ENCODE results near the gene UBALD1. TPM values are rescaled to one million over a fixed set of nuclear protein-coding genes. Genes with fewer than 3 reads are reported as not detected.

The UBALD1 gene
- total and polyA plus RNA-seq, 12 donors = 3.7 to 92.7 (median 18.9) TPM

GRCh38 chr16:4607841-4608703 is 6.6 kb downstream of the UBALD1 start:
- no peaks in the 10 kb centered on the region for H3K27me3 ChIP-seq
- WGBS, 4 donors = 90 to 100% (median 91%) methylated on average over 1 to 22 of the region's 22 CpGs
- no peaks in the 10 kb centered on the region for H3K9me3 ChIP-seq (replicated peaks in 1 of 3)
- no peak for DNase-seq
- H3K36me3 ChIP-seq (replicated peaks in 1 of 2) = peaks cover 0 to 17% of the 10 kb centered on the region in 2 donors
- TF ChIP-seq CTCF (IDR thresholded peaks at IDR 0.05) (no peak), POLR2A (IDR thresholded peaks at IDR 0.05) (no peak)
- H3K4me1 ChIP-seq (replicated peaks in 1 of 2) = peaks cover 4 to 16% of the 10 kb centered on the region in 2 donors
- H3K27ac ChIP-seq = no peak overlapping the region
- intact Hi-C loops (cut with DNase I) = no loop called here
- no peak overlapping the region for H3K4me3 ChIP-seq

- Histone ChIP-seq H3K36me3 (replicated peaks in 1 of 2) (peaks cover 0 to 17% of the 10 kb centered on the region in 2 donors), H3K4me3 (no peak overlapping the region), H3K4me1 (replicated peaks in 1 of 2) (peaks cover 0 to 6% of the 10 kb centered on the region in 2 donors), H3K27me3 (no peaks in the 10 kb centered on the region), H3K27ac (no peak overlapping the region), H3K9me3 (replicated peaks in 1 of 3) (no peaks in the 10 kb centered on the region)
- intact Hi-C loops (cut with DNase I) = no loop called here
- peak in 2 of 7 donors; percentile 29 to 52 for DNase-seq
- 48 to 60% (median 53%) methylated on average over 9 of the region's 9 CpGs for WGBS, 4 donors
- no peak for TF ChIP-seq CTCF (IDR thresholded peaks at IDR 0.05)
- no peak for TF ChIP-seq POLR2A (IDR thresholded peaks at IDR 0.05)
These were observed 8.3 kb downstream of the UBALD1 start for GRCh38 chr16:4606354-4606753.

- Histone ChIP-seq H3K4me1 (replicated peaks in 1 of 2) (peaks cover 0 to 11% of the 10 kb centered on the region in 2 donors), H3K27me3 (no peaks in the 10 kb centered on the region), H3K4me3 (no peak overlapping the region), H3K9me3 (replicated peaks in 1 of 3) (no peaks in the 10 kb centered on the region), H3K36me3 (replicated peaks in 1 of 2) (peaks cover 0 to 17% of the 10 kb centered on the region in 2 donors), H3K27ac (no peak overlapping the region)
- no peak for DNase-seq
- 61 to 84% (median 74%) methylated on average over 4 to 15 of the region's 15 CpGs for WGBS, 4 donors
- TF ChIP-seq POLR2A (IDR thresholded peaks at IDR 0.05) (no peak), CTCF (IDR thresholded peaks at IDR 0.05) (no peak)
- intact Hi-C loops (cut with DNase I) = no loop called here
These were observed 10.3 kb downstream of the UBALD1 start for GRCh38 chr16:4604401-4604800.

- H3K4me1 ChIP-seq (replicated peaks in 1 of 2) = peaks cover 0 to 11% of the 10 kb centered on the region in 2 donors
- H3K9me3 ChIP-seq (replicated peaks in 1 of 3) = no peaks in the 10 kb centered on the region
- 63 to 91% (median 75%) methylated on average over 10 to 13 of the region's 13 CpGs for WGBS, 4 donors
- peaks cover 0 to 11% of the 10 kb centered on the region in 2 donors for H3K36me3 ChIP-seq (replicated peaks in 1 of 2)
- H3K4me3 ChIP-seq = no peak overlapping the region
- TF ChIP-seq CTCF (IDR thresholded peaks at IDR 0.05) (no peak), POLR2A (IDR thresholded peaks at IDR 0.05) (no peak)
- H3K27me3 ChIP-seq = no peaks in the 10 kb centered on the region
- intact Hi-C loops (cut with DNase I) = no loop called here
- DNase-seq = no peak
- H3K27ac ChIP-seq = no peak overlapping the region
These were observed 11.0 kb downstream of the UBALD1 start for GRCh38 chr16:4603624-4604170.
